GM06990 (cell line): ENCODE data around the gene DSCAML1.

Experiments used
- DNase-seq: peaks from one replicate; pipeline ENCODE4 v3.0.0-alpha.2; 2011; ENCODE audit not compliant: insufficient read length; ENCODE audit errors: extremely low read depth
- H3K27me3 ChIP-seq: replicated peaks from 2 replicates; pipeline ENCODE4 v1.6.0; 2011; ENCODE audit warnings: low read length; ENCODE audit not compliant: control insufficient read depth, insufficient read depth
- H3K36me3 ChIP-seq: 2 replicates; pipeline ENCODE4 v1.5.1; 2011; ENCODE audit warnings: low read length; ENCODE audit not compliant: control insufficient read depth, insufficient read depth
- H3K4me3 ChIP-seq: replicated peaks from 2 replicates; pipeline ENCODE4 v1.5.1; 2011; ENCODE audit warnings: low read depth, mild to moderate bottlenecking, control low read depth, low read length
- TF ChIP-seq, protein P1 (sequence below): IDR thresholded peaks from 2 replicates; pipeline ENCODE4 v1.5.1; 2011; ENCODE audit warnings: low read length, control low read depth, mild to moderate bottlenecking, inconsistent platforms; ENCODE audit not compliant: insufficient read depth, poor library complexity, severe bottlenecking

DSCAML1 gene

DNA sequence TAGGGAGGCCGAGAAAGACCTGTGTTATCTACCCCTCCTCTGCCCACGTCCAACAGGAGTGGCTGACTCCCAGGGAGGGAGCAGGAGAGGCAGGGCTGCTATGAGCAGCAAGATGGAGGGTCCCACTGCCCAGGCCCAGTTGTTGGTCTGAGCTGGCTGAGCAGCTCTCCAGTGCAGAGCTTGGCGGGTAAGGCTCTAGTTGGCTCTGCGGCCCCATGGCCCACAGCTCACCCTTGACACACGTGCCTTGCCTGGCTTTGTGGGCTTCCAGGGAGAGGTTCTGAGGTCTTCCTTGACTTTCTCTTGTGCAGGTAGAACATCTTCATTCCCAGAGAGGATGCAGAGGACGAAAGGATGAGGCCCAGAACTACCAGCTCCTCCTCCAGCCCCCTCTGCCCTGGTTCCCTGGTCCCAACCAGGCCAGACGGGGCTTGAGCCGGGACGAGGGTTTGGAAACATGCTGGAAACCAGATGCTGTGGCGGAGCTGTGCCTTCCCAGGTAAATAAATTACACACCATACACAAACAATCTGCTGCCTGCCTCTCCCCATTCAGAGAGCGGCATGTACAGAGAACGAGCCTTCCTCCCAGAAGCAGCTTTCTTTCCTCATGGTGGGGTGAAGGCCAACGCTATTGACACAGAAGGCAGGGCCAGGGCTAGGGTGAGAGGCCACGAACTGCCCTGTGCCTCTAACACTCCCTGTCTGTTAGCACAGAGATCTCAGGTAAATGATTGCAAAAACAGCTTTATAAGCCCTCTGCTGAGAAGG lies 48.1 kb downstream of the DSCAML1 start:
- H3K27me3 ChIP-seq = peaks cover 2% of the 10 kb centered on the region
- no peaks in the 10 kb centered on the region for H3K36me3 ChIP-seq
- TF ChIP-seq, protein P1, sequence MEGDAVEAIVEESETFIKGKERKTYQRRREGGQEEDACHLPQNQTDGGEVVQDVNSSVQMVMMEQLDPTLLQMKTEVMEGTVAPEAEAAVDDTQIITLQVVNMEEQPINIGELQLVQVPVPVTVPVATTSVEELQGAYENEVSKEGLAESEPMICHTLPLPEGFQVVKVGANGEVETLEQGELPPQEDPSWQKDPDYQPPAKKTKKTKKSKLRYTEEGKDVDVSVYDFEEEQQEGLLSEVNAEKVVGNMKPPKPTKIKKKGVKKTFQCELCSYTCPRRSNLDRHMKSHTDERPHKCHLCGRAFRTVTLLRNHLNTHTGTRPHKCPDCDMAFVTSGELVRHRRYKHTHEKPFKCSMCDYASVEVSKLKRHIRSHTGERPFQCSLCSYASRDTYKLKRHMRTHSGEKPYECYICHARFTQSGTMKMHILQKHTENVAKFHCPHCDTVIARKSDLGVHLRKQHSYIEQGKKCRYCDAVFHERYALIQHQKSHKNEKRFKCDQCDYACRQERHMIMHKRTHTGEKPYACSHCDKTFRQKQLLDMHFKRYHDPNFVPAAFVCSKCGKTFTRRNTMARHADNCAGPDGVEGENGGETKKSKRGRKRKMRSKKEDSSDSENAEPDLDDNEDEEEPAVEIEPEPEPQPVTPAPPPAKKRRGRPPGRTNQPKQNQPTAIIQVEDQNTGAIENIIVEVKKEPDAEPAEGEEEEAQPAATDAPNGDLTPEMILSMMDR = no peak
- no peak overlapping the region for H3K4me3 ChIP-seq
- DNase-seq = no peak

DNA sequence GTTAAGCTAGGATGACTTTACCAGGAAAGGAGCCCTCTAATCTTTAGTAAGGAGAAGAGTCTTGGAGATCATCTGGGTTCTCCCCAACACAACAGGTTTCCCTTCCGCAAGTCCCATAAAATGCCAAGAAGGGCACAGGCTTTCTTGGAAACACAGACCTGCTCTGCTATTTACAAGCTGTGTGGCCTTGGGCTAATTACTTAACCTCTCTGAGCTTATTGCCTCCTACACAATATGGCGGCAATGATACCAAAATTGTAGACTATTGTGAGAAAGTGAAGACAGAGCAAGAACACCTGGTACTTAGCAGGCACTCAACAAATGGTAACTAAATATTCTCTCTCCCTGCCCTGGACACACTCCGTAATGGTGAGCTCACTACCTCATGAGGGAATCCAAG lies 49.1 kb downstream of the DSCAML1 start:
- H3K36me3 ChIP-seq = no peaks in the 10 kb centered on the region
- peaks cover 2% of the 10 kb centered on the region for H3K27me3 ChIP-seq
- H3K4me3 ChIP-seq = no peak overlapping the region
- no peak for DNase-seq
- TF ChIP-seq, protein P1 = no peak

DNA sequence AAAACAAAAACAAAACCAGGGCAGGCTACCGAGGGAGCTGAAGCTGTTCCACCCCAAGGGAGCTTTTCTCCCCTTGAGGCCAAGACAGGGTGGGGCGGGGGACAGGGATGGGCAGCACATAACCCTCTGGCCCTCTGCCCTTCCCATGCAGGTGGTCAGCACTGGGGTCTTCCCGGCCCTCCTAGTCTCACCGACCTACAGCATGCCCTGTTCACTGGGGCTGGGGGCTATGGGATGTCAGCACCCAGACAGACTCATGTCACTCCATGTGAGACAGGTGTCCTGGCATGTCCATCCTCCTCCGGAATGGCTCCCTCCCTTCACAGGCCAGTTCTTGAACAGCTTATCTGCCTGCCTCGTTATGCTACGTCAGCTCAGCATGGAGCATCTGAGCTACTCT lies 51.7 kb downstream of the DSCAML1 start:
- H3K27me3 ChIP-seq = peaks cover 2% of the 10 kb centered on the region; the same call in 1 of the 2 replicates
- TF ChIP-seq, protein P1 = no peak
- no peak overlapping the region for H3K4me3 ChIP-seq
- DNase-seq = no peak
- no peaks in the 10 kb centered on the region for H3K36me3 ChIP-seq

DNA sequence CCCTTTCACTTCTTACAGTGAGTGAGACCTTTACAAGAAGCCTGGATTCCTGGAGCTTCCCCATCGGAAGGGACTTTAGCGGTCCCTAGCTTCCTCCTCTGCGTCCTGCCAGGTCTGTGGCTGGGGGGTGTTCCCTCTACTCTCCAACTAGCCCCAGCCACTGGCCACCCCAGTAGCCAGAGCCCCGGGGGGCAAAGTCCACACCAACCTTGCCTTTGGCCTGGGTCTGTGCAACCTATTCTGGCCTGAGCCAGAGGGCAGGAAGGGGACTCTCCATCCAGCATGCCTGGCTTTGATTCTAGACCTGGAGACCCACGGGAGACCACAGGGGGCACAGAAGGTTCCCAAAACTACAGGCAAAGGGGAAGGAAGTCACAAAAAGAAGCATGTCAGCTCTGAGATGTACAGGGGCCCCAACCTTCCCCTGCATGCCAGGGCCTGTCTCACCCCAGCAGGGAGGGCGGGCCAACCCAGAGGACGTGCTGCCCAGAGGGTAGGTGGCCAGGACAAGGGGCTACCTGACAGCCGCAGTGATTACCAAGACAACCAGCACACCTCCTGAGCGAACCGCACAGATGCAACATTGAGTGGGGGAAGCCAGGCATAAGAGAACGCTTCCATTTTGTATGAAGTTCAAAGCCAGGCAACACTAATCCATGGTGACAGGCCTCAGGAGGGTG lies 52.4 kb downstream of the DSCAML1 start:
- Histone ChIP-seq H3K36me3 (no peaks in the 10 kb centered on the region), H3K27me3 (no peaks in the 10 kb centered on the region; the same call in 1 of the 2 replicates), H3K4me3 (no peak overlapping the region)
- no peak for DNase-seq
- TF ChIP-seq, protein P1 = no peak

DNA sequence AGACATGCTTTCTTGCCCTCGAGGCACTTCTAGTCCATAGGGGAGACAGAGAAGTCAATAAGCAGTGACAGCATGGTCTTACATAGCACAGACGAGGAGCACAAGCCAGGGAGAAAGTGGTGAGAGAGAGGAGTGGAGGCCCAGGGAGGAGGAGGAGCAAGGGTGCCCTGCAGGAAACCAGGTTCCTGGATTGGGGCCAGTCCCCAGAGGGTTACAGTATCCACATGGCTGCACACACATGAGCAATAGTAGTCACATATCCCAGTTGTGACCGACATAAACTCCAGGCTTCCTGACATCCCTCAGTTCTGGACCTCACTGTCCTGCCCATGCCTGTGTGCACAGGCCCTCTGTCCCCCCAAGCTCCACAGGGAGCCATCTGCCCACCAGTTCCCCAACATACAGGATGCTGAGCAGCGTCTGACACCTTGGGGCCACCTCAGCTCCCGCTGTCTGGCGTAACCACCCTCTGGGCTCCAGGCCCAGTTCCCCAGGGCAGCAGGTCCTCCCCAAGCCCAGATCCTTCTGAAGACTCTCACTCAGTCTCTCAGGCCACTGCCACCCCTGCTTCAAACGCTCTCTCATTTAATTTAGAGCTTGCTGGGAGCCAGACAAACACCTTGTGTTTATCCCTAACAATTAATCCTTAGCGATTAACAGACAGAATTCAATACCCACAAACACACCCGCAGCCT lies 53.7 kb downstream of the DSCAML1 start:
- Histone ChIP-seq H3K4me3 (no peak overlapping the region), H3K27me3 (no peaks in the 10 kb centered on the region; the same call in 1 of the 2 replicates), H3K36me3 (no peaks in the 10 kb centered on the region)
- no peak for DNase-seq
- TF ChIP-seq, protein P1 = no peak
